A673 (cell line): Measurements from ENCODE around the gene H1-8. TPM values are rescaled to one million over a fixed set of nuclear protein-coding genes. Genes with fewer than 3 reads are reported as not detected.
"Not testable (repeated sequence)": the region's sequence is repeated elsewhere in the genome, so short reads cannot be mapped to it uniquely, and the experiment has no call there.

Experiments
- BruUV-seq: library from RNA; stranded (reverse); fragments of 400-500 nt; replicated peaks from 2 replicates; lab custom pipeline; 2021; lab: Mats Ljungman, UMichigan
- CTCF ChIA-PET: fragments of 300-600 bp; sonication (Branson Sonifier 250); formaldehyde crosslinking; loops from one replicate; lab custom pipeline; 2022; ENCODE audit warnings: antibody characterized with exemption; lab: Charles Lee
- POLR2A ChIA-PET: fragments of 300-600 bp; sonication (Branson Sonifier 250); formaldehyde crosslinking; loops from one replicate; lab custom pipeline; 2022; ENCODE audit warnings: antibody characterized with exemption; ENCODE audit not compliant: low non-redundant PET; lab: Charles Lee
- DNase-seq: peaks from one replicate; pipeline ENCODE4 v3.0.0-alpha.2; 2015; ENCODE audit warnings: low spot score
- H3K27ac ChIP-seq: fragments of 200-600 bp; sonication (generic); 2 replicates; pipeline ENCODE4 v1.5.1; 2016; ENCODE audit warnings: mixed run types, low read depth, mild to moderate bottlenecking, mixed read lengths, antibody characterized with exemption, low read length; ENCODE audit not compliant: poor library complexity, severe bottlenecking
- H3K27me3 ChIP-seq: fragments of 200-600 bp; sonication (generic); replicated peaks from 2 replicates; pipeline ENCODE4 v1.6.1; 2017; ENCODE audit warnings: mixed run types, low read depth, mild to moderate bottlenecking, mixed read lengths, antibody characterized with exemption, low read length; ENCODE audit not compliant: insufficient read depth, poor library complexity
- H3K36me3 ChIP-seq: fragments of 200-600 bp; sonication (generic); 2 replicates; pipeline ENCODE4 v1.6.1; 2016; ENCODE audit warnings: mixed run types, mild to moderate bottlenecking, mixed read lengths, antibody characterized with exemption, low read length; ENCODE audit not compliant: insufficient read depth, poor library complexity, severe bottlenecking
- H3K4me1 ChIP-seq: fragments of 200-600 bp; sonication (generic); 2 replicates; pipeline ENCODE4 v1.6.1; 2017; ENCODE audit warnings: mixed run types, mild to moderate bottlenecking, mixed read lengths, antibody characterized with exemption, low read length; ENCODE audit not compliant: insufficient read depth, poor library complexity, severe bottlenecking
- H3K4me3 ChIP-seq: fragments of 200-600 bp; sonication (generic); 2 replicates; pipeline ENCODE4 v1.5.1; 2016; ENCODE audit warnings: low read depth, mixed run types, mild to moderate bottlenecking, mixed read lengths, low read length; ENCODE audit not compliant: poor library complexity, severe bottlenecking
- H3K9me3 ChIP-seq: fragments of 200-600 bp; sonication (generic); 2 replicates; pipeline ENCODE4 v1.6.1; 2016; ENCODE audit warnings: mixed run types, low read depth, mild to moderate bottlenecking, mixed read lengths, antibody characterized with exemption, low read length; ENCODE audit not compliant: poor library complexity, severe bottlenecking
- CTCF ChIP-seq: fragments of 300-800, 200-600 bp; sonication (generic); conservative IDR thresholded peaks from 2 replicates; pipeline ENCODE4 v1.5.1; 2017; ENCODE audit warnings: low read depth, mild to moderate bottlenecking, antibody characterized with exemption, low read length, moderate library complexity, mixed read lengths
- EZH2 ChIP-seq: fragments of 200-600 bp; sonication (generic); IDR thresholded peaks from 2 replicates; pipeline ENCODE4 v1.6.1; 2017; ENCODE audit warnings: borderline replicate concordance, low read depth, mild to moderate bottlenecking, mixed read lengths, antibody characterized with exemption, low read length; ENCODE audit not compliant: poor library complexity, severe bottlenecking
- intact Hi-C: fragments of 100-400 bp; cut with micrococcal nuclease; formaldehyde crosslinking; loops from one replicate; pipeline ENCODE4 v1.10.0; 2022; ENCODE audit not compliant: unreplicated experiment
- total RNA-seq: library from RNA; stranded (reverse); gene quantifications from 2 replicates; pipeline ENCODE4 v1.2.3, GENCODE V29; 2021

Gene H1-8
- total RNA-seq, 1 experiment from 2014 or later = not detected

GRCh38 chr3:129542747-129543146 lies 228 bp upstream of the H1-8 start:
- Histone ChIP-seq H3K27ac (no peak overlapping the region), H3K9me3 (no peaks in the 10 kb centered on the region), H3K27me3 (no peaks in the 10 kb centered on the region), H3K4me1 (no peaks in the 10 kb centered on the region), H3K4me3 (no peak overlapping the region), H3K36me3 (no peaks in the 10 kb centered on the region)
- intact Hi-C loops = no loop called here
- no peak for DNase-seq
- TF ChIP-seq EZH2 = no peak
- no peak for TF ChIP-seq CTCF
- CTCF ChIA-PET = no interaction called here
- POLR2A ChIA-PET = no interaction called here
- BruUV-seq = no TSS peak

- ChIA-PET POLR2A (no interaction called here), CTCF (no interaction called here)
- no peak for DNase-seq
- no peak overlapping the region for H3K27ac ChIP-seq
- H3K4me1 ChIP-seq = no peaks in the 10 kb centered on the region
- no peaks in the 10 kb centered on the region for H3K27me3 ChIP-seq
- no peaks in the 10 kb centered on the region for H3K36me3 ChIP-seq
- intact Hi-C loops = no loop called here
- no peak for TF ChIP-seq CTCF
- no peak for TF ChIP-seq EZH2
- no TSS peak for BruUV-seq
- H3K9me3 ChIP-seq = no peaks in the 10 kb centered on the region
- H3K4me3 ChIP-seq = no peak overlapping the region
Observed at GRCh38 chr3:129543999-129544398, 1.0 kb downstream of the H1-8 start.

GRCh38 chr3:129545951-129546350 lies 3.0 kb downstream of the H1-8 start:
- DNase-seq, H3K9me3 ChIP-seq, intact Hi-C loops, BruUV-seq, POLR2A ChIA-PET, H3K36me3 ChIP-seq, H3K27me3 ChIP-seq, CTCF ChIA-PET, H3K4me3 ChIP-seq, H3K4me1 ChIP-seq, H3K27ac ChIP-seq: not testable (repeated sequence)

- POLR2A ChIA-PET = no interaction called here
- no peaks in the 10 kb centered on the region for H3K27me3 ChIP-seq
- no peaks in the 10 kb centered on the region for H3K9me3 ChIP-seq
- CTCF ChIA-PET = no interaction called here
- TF ChIP-seq EZH2 (no peak), CTCF (no peak)
- no peak overlapping the region for H3K27ac ChIP-seq
- intact Hi-C loops = no loop called here
- no peaks in the 10 kb centered on the region for H3K36me3 ChIP-seq
- no peaks in the 10 kb centered on the region for H3K4me1 ChIP-seq
- DNase-seq = no peak
- no TSS peak for BruUV-seq
- no peak overlapping the region for H3K4me3 ChIP-seq
Observed at GRCh38 chr3:129547241-129547640, 4.3 kb downstream of the H1-8 start.
